Ectodermal cell (in vitro differentiated cells): ENCODE results near the gene ANGEL2.
"Not testable (repeated sequence)": the region's sequence is repeated elsewhere in the genome, so short reads cannot be mapped to it uniquely, and the experiment has no call there.

Experiments
- H3K27ac ChIP-seq: 2 replicates; pipeline ENCODE4 v1.7.0; 2013; ENCODE audit warnings: mild to moderate bottlenecking, low read depth, low read length; ENCODE audit not compliant: insufficient read depth, poor library complexity, severe bottlenecking
- H3K27me3 ChIP-seq: 2 replicates; pipeline ENCODE4 v1.7.0; 2013; ENCODE audit warnings: mild to moderate bottlenecking, low read length; ENCODE audit not compliant: insufficient read depth, control insufficient read depth, poor library complexity, severe bottlenecking
- H3K36me3 ChIP-seq: one replicate; pipeline ENCODE4 v1.7.0; 2013; ENCODE audit warnings: low read length; ENCODE audit not compliant: control insufficient read depth, insufficient read depth
- H3K4me1 ChIP-seq: one replicate; pipeline ENCODE4 v1.7.0; 2013; ENCODE audit warnings: low read length; ENCODE audit not compliant: control insufficient read depth, insufficient read depth
- H3K4me3 ChIP-seq: 2 replicates; pipeline ENCODE4 v1.7.0; 2013; ENCODE audit warnings: low read depth, low read length, control low read depth; ENCODE audit not compliant: insufficient read depth
- H3K9me3 ChIP-seq: 2 replicates; pipeline ENCODE4 v1.7.0; 2013; ENCODE audit warnings: mild to moderate bottlenecking, low read length, moderate library complexity; ENCODE audit not compliant: control insufficient read depth
- WGBS, 2 experiments: methylation state at CpG; one replicate each; pipeline ENCODE4 v1.1.7; 2013; ENCODE audit warnings: missing lambda C conversion rate in 2 of 2; 5-methylcytosine and 5-hydroxymethylcytosine counted together

Gene ANGEL2

GRCh38 chr1:213019450-213019849, 3.8 kb upstream of the ANGEL2 start:
- no peak overlapping the region for H3K27ac ChIP-seq
- H3K4me1 ChIP-seq = peaks cover 2% of the 10 kb centered on the region
- no peaks in the 10 kb centered on the region for H3K27me3 ChIP-seq
- no peaks in the 10 kb centered on the region for H3K36me3 ChIP-seq
- no peak overlapping the region for H3K4me3 ChIP-seq
- H3K9me3 ChIP-seq = no peaks in the 10 kb centered on the region
- 92 to 95% methylated on average over 3 to 4 of the region's 4 CpGs for WGBS, 2 experiments

GRCh38 chr1:213017447-213018273, 2.0 kb upstream of the ANGEL2 start:
- no peak overlapping the region for H3K27ac ChIP-seq
- H3K4me3 ChIP-seq = no peak overlapping the region
- peaks cover 4% of the 10 kb centered on the region for H3K4me1 ChIP-seq
- no peaks in the 10 kb centered on the region for H3K9me3 ChIP-seq
- H3K36me3 ChIP-seq = no peaks in the 10 kb centered on the region
- no peaks in the 10 kb centered on the region for H3K27me3 ChIP-seq
- WGBS, 2 experiments = 90 to 91% methylated on average over 9 of the region's 9 CpGs

- Histone ChIP-seq H3K36me3 (no peaks in the 10 kb centered on the region), H3K4me1 (peaks cover 4% of the 10 kb centered on the region), H3K27ac (peak overlapping the region; percentile 83), H3K4me3 (peak overlapping the region; percentile 77), H3K9me3 (no peaks in the 10 kb centered on the region), H3K27me3 (no peaks in the 10 kb centered on the region)
- WGBS, 2 experiments = 36 to 66% methylated on average over 3 to 7 of the region's 7 CpGs
These were observed 1.0 kb downstream of the ANGEL2 start for GRCh38 chr1:213014642-213015041.

- 98 to 100% methylated on average over 1 to 2 of the region's 2 CpGs for WGBS, 2 experiments
- peaks cover 12% of the 10 kb centered on the region for H3K36me3 ChIP-seq
- no peaks in the 10 kb centered on the region for H3K4me1 ChIP-seq
- no peaks in the 10 kb centered on the region for H3K27me3 ChIP-seq
- no peak overlapping the region for H3K4me3 ChIP-seq
- no peaks in the 10 kb centered on the region for H3K9me3 ChIP-seq
- no peak overlapping the region for H3K27ac ChIP-seq
These were observed 7.1 kb downstream of the ANGEL2 start for GRCh38 chr1:213008564-213008963.

DNA sequence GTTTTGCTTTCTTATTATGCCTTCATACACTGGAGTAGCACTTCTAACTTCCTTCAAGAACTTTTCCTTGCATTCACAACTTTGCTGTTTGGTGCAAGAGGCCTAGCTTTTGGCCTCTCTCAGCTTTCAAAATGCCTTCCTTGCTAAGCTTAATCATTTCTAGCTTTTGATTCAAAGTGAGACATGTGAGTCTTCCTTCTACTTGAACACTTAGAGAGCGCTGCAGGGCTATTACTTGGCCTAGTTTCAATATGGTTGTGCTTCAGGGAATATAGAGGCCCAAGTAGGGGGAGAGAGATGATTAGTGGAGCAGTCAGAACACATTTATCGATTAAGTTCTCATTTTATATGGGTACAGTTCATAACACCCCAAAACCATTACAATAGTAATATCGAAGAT, 12.4 kb downstream of the ANGEL2 start:
- H3K4me1 ChIP-seq = no peaks in the 10 kb centered on the region
- no peaks in the 10 kb centered on the region for H3K9me3 ChIP-seq
- no peak overlapping the region for H3K4me3 ChIP-seq
- no peak overlapping the region for H3K27ac ChIP-seq
- H3K36me3 ChIP-seq = peaks cover 13% of the 10 kb centered on the region
- 89 to 91% methylated on average over 1 to 2 of the region's 3 CpGs for WGBS, 2 experiments
- no peaks in the 10 kb centered on the region for H3K27me3 ChIP-seq

DNA sequence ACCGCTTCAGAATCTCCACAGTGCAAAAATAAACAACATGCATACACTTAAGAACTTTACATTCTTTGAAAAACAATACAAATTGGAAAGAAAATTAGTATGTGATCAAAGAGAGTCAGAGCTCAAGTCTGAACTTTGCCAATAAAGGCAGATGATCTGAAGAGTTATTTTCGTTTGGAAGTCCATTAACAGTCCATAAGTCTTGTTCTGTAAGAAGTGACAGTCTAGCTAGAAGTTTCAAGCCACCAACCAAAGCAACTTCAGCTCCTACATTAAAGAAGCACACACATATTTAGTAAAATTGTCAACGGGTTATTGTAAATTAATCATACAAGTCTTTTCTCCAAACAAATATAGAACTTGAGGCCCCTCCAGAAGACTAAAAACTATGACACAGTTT, 20.7 kb downstream of the ANGEL2 start:
- Histone ChIP-seq H3K27me3 (no peaks in the 10 kb centered on the region), H3K36me3 (peaks cover 3% of the 10 kb centered on the region), H3K9me3 (no peaks in the 10 kb centered on the region), H3K4me3 (no peak overlapping the region), H3K4me1 (no peaks in the 10 kb centered on the region), H3K27ac (no peak overlapping the region)
- 89 to 93% methylated on average over 2 of the region's 3 CpGs for WGBS, 2 experiments

DNA sequence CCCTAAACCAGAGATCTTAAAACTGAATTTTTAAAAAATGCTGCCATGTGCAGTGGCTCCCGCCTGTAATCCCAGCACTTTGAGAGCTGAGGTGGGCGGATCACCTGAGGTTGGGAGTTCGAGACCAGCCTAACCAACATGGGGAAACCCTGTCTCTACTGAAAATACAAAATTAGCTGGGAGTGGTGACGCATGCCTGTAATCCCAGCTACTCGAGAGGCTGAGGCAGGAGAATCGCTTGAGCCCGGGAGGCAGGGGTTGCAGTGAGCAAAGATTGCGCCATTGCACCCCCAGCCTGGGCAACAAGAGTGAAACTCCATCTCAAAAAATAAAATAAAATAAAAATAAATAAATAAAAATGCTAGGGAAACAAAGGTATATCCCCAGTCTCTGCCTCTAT, 21.7 kb downstream of the ANGEL2 start:
- not testable (repeated sequence) for H3K27ac ChIP-seq, H3K36me3 ChIP-seq, H3K9me3 ChIP-seq, H3K4me3 ChIP-seq, H3K27me3 ChIP-seq, H3K4me1 ChIP-seq
- WGBS, 2 experiments = 90 to 95% methylated on average over 7 to 8 of the region's 8 CpGs

DNA sequence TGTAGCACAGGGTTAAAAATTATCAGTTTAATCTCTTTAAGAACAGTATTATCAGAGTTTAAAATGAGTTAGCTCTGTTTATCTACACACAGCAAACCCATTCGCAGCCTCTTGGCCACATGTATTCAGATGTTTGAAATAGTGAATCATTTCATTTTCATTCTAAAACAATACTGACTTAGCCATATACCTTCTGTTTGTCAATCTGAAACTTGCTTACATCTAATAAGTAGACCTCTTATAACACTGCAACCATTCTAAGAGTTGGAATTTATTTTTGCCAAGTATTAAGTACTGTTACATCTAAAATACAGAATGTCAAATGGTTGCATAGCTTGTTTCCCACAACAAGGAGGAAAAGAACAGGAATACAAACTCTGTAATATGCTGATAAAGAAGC, 25.4 kb downstream of the ANGEL2 start:
- Histone ChIP-seq H3K4me3 (no peak overlapping the region), H3K36me3 (no peaks in the 10 kb centered on the region), H3K27me3 (no peaks in the 10 kb centered on the region), H3K9me3 (no peaks in the 10 kb centered on the region), H3K4me1 (no peaks in the 10 kb centered on the region), H3K27ac (no peak overlapping the region)
- whole genome bisulfite sequencing, 2 experiments = 100% methylated on average over 1 of the region's 1 CpG; no CpG with 5 or more reads in 1 of the 2 experiments

- H3K27me3 ChIP-seq = no peaks in the 10 kb centered on the region
- no peaks in the 10 kb centered on the region for H3K9me3 ChIP-seq
- H3K27ac ChIP-seq = no peak overlapping the region
- H3K4me3 ChIP-seq = no peak overlapping the region
- 93 to 96% methylated on average over 6 of the region's 6 CpGs for WGBS, 2 experiments
- H3K4me1 ChIP-seq = no peaks in the 10 kb centered on the region
- no peaks in the 10 kb centered on the region for H3K36me3 ChIP-seq
These were observed 27.9 kb downstream of the ANGEL2 start for GRCh38 chr1:212987702-212988322.

DNA sequence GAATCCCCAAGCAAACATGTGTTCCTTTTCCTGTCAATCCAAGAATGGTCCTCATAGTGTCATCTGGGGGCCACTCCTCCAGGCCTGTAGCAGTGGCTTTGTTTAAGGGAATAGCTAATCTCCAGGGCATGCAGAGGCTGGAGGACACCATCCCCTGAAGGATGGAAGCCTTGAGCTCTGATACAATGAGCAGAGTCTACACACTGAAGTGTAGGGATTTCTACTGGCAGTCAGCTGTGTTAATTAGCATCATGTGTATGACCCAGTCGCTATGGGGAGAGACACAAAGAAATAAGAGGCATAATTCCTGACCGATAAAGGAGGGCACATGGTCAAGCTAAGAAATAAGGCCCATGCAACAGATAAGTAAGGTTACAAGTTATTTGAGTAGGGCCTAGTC, 29.1 kb downstream of the ANGEL2 start:
- WGBS, 2 experiments = 91 to 94% methylated on average over 2 of the region's 2 CpGs
- H3K4me1 ChIP-seq = no peaks in the 10 kb centered on the region

More for the DNA sequence above, 29.1 kb downstream of the ANGEL2 start:
- H3K36me3 ChIP-seq = no peaks in the 10 kb centered on the region
- H3K27me3 ChIP-seq = no peaks in the 10 kb centered on the region
- H3K27ac ChIP-seq = no peak overlapping the region
- no peak overlapping the region for H3K4me3 ChIP-seq
- H3K9me3 ChIP-seq = no peaks in the 10 kb centered on the region
